NCI-H2227 treated with DMSO at 0.1 percent for 48 hours (cell line): ENCODE results near the gene NCOA1.
"Not testable (repeated sequence)": the region's sequence is repeated elsewhere in the genome, so short reads cannot be mapped to it uniquely, and the experiment has no call there.

ENCODE experiments used
- DNase-seq: peaks from one replicate; lab custom pipeline; 2025; lab: John Stamatoyannopoulos, UW

Gene NCOA1

DNA sequence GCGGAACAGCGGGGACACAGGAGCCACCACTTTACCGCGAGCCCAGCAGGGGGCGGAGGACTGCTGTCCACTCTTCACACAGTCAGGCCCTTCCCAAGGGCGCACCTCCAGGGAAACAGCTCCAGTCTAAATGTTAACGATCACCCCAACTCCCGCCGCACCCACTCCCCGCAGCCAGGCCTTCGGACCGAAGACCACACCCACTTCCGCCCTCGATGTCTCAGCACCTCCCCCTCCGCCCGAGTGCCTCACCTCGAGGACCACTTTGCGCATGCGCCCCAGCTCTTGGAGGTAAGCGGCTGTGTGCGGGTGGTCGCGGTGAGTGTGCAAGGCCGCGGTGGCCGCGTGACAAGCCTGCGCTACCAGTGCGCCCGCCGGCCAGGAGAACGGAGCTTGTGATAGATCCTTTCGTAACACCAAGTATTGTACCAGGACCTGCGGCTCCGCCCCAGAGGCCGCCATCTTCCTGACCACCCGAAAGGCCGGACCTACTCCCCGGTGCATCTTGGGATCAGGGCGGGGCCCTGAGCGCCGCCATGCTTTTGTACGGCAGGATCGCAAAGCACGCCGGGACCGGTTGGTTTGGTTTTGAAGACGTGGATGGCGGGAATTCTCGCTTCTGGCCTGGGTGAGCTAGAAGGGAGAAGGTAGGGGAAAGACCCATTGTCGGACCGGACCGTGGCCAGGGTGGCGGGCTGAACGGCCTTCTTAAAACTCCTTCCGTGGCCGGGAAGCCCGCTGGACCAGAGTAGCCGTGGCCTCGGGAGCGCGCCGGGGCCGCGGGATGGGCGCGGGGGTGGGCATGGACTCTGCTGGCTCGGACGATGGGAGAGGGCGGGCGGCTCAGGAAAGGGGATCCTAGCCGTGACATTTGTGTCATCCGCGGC is 302.1 kb downstream of the NCOA1 start, which contains the start of the genes CENPO and PTRHD1:
TSS of gene CENPO (plus strand) at position 552 of the 887 bp plus-strand sequence. CDS start 495 bp downstream, outside the sequence.
TSS of gene PTRHD1 (minus strand) at position 518 of the 887 bp plus-strand sequence. CDS start at position 504, 14 bp downstream.
- DNase-seq, result peak; percentile 100

DNA sequence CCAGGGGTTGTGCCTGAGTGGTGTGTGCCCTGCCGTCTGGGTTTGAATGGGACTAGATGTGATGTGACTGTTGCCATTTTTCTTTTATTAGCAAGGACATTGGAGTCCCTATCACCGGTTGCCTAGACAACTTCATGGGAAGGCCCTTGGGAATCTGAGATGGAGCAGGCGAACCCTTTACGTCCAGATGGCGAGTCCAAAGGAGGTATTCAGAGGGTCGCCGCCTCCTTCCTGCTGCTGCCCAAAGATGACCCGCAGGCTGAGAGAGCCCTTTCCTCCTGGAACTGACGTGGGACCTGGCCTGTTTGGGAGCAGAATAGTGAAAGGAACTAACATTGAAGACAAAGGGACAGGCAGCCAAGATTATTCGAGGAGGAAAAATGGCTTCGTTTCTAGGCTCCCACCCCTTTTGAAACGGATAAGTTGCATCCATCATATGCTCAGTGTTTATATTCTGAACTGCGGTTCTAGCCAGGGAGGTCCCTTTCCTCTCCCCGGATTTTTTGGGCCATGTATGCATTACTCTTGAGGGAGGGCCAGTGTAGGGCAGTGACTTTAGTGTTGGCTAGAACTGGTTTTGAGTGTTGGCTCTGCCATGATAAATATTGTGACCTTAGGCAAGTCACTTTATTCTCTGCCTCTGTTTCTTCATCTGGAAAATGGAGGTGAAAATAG is 302.8 kb downstream of the NCOA1 start:
- DNase-seq, result no peak

DNA sequence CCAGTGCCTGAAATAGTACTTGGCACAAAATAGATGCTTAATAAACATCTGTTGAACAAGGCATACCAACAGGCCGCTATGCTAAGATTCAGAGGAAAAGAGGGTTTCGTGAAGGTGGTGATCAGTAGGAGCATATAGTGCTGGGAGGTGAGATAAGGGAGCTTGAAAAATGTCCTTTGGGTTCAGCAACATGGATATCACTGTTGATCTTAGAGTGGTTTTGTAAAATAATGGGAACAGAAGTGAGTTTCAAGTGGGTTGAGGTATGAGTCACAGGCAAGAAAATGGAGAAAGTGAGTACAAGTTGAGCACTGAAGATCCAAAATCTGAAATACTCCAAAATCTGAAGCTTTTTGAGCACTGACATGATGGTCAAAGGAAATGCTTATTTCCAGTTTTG is 306.6 kb downstream of the NCOA1 start:
- no peak for DNase-seq

DNA sequence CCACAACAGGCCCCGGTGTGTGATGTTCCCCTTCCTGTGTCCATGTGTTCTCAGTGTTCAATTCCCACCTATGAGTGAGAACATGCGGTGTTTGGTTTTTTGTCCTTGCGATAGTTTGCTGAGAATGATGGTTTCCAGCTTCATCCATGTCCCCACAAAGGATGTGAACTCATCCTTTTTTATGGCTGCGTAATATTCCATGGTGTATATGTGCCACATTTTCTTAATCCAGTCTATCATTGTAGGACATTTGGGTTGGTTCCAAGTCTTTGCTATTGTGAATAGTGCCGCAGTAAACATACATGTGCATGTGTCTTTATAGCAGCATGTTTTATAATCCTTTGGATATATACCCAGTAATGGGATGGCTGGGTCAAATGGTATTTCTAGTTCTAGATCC is 309.4 kb downstream of the NCOA1 start:
- not testable (repeated sequence) for DNase-seq

DNA sequence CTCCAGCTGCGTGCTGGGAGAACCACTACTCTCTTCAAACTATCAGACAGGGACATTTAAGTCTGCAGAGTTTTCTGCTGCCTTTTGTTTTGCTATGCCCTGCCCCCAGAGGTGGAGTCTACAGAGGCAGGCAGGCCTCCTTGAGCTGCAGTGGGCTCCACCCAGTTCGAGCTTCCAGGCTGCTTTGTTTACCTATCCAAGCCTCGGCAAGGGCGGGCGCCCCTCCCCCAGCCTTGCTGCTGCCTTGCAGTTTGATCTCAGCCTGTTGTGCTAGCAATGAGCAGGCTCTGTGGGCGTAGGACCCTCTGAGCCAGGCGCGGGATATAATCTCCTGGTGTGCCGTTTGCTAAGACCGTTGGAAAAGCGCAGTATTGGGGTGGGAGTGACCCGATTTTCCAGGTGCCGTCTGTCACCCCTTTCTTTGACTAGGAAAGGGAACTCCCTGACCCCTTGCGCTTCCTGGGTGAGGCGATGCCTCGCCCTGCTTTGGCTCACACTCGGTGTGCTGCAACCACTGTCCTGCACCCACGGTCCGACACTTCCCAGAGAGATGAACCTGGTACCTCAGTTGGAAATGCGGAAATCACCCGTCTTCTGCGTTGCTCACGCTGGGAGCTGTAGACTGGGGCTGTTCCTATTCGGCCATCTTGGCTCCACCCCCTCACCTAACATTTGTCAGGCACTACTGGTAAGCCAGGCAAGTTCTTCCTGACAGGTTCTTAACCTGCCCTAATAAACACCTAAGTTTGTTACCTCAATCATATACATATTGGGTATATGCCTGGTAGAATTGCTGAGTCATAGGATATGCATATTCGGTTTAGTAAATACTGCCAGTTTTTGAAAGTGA is 315.0 kb downstream of the NCOA1 start:
- not testable (repeated sequence) for DNase-seq

DNA sequence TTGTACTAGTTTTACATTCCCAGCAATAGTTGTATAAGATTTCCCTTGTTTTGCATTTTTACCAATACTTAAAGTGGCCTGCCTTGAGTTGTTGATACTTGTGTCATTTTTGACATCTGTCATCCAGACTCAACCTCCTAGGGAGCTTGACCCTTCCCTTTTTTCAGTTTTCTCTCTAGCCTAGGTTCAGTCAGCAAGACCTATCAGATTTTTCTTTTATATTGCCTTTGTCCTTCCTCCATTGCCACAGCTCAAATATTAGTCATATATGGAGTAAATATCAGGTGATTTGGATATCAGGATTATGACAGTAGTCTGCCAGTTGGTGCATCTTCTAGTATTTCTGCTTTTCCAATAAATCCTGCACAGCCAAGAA is 315.6 kb downstream of the NCOA1 start:
- DNase-seq, result no peak

DNA sequence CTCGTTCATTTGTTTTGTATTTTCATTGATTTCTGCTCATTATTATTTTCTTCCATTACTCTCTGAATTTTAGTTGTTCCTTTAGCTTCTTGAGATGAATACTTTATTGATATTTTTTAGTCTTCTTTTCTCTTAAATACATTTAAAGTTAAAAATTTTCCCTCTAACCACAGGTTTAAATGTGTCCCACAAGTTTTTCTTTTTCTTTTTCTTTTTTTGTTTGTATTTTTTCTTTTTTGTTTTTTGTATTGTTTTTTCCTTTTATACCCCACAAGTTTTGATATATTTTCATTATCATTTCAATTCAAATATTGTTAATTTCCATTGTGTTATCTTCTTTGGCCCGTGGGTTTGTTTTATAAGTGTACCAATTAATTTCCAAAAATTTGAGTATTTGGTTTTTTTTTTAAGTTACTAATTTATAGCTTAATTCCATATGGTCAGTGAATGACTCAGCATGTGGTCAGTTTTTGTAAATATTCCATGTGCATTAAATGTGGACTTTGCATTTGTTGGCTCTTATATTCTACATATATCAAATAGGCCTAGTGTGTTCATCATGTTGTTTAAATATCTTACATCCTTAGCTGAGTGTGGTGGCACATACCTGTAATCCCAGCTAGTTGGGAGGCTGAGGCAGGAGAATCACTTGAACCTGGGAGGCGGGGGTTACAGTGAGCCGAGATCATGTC is 318.4 kb downstream of the NCOA1 start:
- no peak for DNase-seq

DNA sequence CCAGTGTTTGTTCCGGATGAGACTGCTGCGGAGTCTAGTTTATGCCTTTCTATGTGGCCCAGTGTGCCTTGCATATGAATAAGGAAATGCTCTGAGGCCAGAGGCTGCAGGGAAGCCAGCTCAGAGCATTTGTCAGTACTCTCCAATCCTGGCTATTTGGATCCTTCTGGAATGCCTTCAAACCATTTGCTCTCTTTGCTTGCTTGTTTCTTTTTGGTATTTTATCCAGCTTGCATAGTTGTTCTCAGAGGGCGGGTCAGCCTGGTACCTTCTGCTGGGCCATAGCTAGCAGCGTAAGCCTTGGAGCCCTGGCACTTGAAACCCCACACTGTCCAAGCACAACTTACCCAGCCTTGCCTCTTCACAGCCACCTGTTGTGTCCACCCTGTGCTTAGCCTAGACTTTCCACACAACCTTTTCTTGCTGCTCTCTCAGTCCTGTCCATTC is 322.7 kb downstream of the NCOA1 start:
- no peak for DNase-seq

DNA sequence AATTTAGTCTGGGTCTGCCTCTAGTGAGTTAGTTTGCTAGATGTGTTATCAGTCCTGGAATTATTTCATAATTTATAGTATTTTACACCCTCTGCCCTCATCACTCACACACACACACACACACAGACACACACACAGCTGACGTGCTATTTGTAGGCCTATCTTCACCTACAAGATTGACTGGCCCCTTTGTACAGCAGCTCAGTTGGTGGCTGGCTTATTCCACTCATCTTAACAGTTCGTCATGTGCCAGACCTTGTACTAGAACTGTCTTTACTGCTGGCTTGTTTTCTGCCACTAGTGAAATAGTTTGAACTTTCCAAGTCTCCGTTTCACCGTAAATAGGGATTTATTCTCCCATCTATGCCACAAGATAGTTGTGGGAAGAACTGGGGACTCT is 323.5 kb downstream of the NCOA1 start:
- no peak for DNase-seq

DNA sequence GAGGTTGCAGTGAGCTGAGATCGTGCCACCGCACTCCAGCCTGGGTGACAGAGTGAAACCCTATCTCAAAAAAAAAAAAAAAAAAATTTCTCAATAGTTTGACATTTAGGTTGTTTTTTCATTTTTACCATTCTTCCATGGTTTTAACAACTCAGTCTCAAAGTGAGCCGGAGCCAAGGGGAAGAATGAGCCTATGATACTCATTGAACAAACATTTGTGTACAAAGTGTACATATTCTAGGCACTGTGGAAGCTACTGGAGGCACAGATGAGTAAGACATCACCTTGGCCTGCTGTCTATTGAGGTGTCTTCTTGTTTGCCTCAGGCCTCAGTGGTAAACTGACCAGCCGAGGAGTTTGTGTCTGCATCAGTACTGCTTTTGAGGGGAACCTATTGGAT is 324.1 kb downstream of the NCOA1 start:
- DNase-seq, result no peak

DNA sequence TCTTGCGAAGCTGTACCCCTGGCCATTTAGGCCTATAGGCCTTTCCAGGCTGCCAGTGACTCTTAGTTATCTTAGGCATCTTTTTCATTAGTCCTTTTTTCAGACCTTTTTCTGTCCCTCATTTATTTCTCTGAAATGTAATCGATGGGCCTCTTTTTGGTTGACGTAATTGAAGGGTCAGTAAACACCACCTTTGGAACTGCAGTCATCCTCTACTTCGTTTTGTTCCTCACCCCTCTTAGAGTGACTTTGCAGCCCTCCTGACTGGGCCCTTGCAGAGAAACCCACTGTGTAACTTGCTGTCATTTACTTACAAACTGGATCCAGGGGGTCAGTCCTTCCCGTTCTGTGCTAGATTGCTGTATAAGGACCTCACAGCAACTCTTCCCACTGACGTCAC is 325.4 kb downstream of the NCOA1 start:
- DNase-seq, result no peak

DNA sequence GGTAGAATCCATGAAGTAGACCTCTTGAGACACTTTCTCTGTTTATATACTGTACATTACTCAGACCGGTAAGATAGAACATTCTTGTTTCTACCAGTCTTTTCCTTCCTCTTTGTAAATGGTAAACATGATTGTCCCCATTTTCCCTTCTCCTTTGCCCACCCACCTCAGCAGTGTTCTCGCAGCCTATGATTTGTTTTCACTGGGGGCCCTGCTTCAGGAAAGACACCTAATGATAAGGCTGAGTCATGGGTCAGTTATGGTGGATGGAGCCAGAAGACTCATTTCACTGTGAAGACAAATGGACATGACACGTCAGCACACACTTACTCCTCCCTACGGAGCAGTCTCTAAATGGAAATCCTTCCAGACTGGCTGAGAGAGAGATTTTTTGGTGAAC is 325.8 kb downstream of the NCOA1 start:
- DNase-seq, result no peak

DNA sequence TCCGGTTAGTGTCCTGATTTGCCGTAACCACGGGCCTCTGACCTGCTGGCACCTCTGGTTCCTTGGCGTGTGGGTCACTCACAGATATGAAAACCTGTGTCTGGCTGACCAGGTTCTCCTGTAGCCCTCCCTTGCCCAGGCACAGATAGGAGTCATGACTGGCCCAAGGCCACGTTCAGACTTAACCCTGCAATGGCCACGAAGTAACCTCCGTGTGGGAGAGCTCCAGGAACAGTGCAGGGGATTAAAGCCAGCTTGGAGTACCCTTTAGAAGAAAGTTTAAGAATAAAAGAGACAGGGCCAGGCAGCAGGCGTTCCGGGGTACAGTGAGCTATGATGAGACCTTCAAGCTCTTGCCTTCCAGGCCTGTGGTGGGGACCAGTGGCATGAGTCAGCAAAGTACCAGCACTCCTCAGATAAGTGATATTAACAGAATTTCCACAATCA is 327.7 kb downstream of the NCOA1 start:
- no peak for DNase-seq

DNA sequence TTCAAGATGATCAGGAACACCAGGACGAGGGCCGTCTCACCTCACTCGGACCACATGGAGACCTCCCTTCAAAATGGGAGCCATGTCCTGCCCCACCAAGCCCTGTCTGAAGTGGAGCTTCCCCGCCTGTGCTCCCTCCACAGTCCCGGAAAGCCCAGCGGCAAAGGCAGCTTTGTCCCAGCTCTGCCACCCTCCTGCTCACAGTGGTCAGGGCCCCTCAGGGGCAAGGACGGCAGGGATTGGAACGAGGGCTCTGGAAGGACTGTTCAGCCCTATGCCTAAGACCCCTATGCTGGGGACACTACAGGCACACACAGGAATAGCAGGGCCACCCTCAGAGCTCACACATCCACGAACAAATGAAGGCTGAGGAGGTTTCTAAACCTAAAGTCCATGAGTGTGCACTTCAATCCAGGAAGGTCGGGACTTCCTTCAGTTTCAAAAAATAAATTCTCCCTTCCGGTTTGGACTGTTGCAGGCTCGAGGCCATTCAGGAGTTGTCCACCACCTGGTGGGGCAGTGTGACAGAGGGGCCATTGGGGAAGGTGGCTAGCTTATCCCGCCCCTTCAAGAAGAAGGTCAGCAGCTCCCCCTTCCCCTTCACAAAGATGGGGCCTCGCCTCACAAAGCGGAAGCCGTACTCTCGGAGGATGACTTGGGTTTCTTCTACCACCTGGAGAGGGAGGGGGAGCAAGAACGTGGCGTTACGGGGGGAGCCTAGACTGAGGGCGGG is 328.6 kb downstream of the NCOA1 start:
- DNase-seq, result no peak

DNA sequence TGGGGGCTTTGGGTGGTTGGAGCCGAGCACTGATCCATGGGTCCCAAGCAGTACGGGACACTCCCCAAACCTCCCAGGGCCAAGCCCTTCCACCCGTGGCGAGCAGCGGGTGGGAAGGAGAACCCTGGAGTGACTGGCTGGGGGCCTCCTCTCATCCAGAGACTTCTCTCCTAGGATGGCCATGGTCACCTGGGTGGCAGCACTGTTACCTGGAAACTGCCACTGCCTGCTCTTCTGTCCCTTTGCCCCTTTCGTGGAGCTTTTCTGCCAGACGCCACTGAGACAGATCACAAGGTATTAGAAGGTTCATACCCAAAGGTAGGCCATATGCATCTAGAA is 329.1 kb downstream of the NCOA1 start:
- DNase-seq, result no peak
